ENCODE measurements around the gene AFDN.

The AFDN gene

GRCh38 chr6:168007592-168008338 is 181.1 kb downstream of the AFDN start:
- no peak for DNase-seq

DNA sequence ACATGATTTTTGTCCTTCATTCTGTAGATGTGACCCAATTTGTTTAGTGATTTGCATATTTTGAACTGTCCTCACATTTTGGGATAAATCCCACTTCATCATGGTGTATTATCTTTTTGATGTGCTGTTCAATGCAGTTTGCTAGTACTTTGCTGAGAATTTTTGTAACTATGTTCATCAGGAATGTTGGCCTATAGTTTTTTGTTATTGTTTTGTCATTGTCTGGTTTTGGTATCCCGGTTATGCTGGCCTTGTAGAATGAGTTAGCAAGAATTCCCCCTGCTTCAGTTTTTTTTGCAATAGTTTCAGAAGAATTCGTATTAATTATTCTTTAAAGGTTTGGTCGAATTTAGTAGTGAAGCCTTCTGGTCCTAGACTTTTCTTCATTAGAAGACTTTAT is 182.6 kb downstream of the AFDN start:
- no peak for DNase-seq

GRCh38 chr6:168011291-168011690 is 184.6 kb downstream of the AFDN start:
- no peak for DNase-seq

- DNase-seq, result no peak
These were observed 185.9 kb downstream of the AFDN start for GRCh38 chr6:168012431-168013249.

- DNase-seq, result no peak
These were observed 186.7 kb downstream of the AFDN start for GRCh38 chr6:168013250-168013915.

DNA sequence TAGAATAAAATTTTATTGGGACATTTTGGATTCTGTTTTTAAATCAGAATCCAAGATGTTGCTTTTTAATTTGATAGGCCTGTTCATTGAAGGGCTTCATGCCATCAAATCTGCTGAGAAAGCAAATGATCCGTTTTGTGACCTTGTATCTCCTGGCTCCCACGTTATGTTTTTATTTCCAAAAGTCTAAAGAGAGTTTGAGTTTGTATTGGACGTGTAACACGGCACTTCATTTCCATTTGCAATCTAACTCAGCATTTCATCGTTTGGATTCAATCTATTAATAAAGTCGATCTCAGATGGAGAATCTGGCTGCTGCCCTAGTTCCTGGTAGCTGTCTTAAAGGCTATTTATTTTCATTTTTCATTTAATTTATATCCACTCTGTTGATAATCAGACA is 187.7 kb downstream of the AFDN start:
- DNase-seq, result no peak

DNA sequence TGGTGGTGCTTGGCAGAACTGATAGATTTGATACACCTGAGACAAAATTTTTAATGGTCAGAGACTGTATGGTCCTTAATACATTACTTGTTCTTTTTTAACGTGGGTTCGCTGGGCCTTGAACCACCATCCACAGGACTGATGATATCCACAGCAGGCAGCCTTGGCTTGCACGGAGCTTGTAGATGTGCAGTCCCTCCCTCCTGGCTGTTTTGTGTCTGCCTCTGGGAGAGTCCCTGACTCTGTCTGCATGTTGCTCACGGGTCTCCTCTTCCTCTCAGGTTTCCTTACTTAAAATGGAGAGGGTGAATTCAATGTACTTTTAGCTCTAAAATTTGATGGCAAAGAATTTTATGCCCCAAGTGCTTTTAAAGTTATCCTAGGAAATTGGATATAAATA is 188.3 kb downstream of the AFDN start:
- no peak for DNase-seq

DNA sequence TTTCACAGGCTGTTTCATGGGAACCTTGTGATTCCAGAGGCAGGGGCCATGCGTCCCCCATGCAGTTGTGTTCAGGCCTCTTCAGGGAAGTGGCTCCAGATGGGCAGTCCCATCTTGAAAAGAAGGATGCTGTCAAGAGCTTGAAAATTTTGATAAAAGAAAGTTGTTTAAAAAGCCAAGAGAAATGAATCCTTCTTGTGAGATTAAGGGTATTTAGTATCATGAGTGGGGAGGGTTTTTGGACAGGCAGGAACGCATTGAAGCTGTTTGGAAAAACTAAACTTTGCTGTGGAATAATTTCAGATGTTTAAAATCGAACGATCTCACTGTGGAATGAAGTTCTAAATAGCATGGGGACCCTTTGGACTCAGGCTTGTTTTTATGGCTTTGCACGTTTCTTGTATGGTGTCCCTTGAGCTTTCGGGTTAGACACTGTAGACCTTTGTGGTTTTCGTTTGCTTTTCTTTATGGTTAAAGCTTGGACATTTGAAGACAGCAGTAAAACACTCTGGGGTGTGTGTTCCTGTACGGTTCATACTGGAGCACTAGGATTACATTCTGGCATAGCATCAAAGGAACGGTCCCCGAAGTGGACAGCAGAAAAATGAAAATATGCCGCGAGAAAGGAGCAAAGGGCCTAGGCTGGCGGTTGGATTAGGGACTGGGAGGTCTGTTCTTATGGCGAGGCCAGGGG is 188.9 kb downstream of the AFDN start:
- no peak for DNase-seq

GRCh38 chr6:168016176-168016620 is 189.5 kb downstream of the AFDN start:
- no peak for DNase-seq

DNA sequence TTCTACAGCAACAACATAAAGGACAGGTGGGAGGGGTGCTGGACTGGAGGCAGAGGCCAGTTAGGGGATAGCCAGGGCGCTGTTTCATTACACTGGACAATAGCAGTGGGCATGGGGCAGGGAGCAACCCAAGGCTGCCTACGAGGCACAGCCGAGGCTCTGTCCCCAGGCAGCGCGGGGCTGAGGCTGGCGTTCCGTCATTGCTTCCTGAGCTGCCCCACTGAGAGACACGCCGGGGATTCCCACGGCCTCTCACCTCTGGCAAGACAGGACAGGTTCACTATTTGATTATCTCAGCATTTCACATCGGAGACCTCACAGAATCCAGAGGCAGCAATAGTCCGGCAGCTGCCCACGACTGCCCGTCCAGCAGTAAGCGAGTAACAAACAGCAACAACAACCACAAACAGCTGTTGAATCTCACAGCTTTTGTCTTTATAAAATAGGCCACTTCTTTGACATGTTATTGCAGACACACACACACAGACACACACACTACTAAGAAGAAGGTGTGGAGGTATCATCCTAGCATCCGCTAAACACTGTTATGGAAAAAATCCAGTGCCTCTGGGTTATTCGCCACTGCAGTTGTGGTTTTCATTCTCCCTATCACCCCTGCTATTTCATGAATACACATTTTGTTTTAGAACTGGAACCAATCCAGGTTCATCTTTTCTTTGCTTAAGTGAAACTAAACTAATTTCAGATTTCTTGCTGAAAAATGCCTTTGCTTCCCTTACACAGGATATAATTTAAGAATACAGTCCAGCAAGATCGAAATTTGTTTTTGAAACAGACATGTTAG is 190.2 kb downstream of the AFDN start:
- no peak for DNase-seq

GRCh38 chr6:168017629-168018028 is 190.9 kb downstream of the AFDN start:
- no peak for DNase-seq

DNA sequence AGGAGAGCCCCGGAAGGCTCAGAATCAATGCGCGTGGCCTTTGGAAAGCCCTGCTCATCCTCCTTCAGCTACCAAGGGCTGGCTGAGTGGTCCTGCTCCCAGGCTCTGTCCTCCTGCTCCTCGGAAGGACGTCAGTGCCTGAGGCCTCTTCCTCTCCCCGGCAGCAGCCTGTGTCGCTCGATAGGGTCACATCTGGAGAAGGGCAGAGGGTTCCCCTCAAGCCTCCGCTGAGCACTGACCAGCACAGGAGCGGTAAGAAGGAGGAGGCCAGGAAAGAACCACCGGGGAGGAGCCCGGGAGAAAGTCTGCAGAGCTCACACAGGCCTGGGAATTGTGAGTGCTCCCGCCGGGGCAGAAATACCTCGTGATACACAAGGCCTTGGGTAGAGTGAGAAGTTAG is 192.0 kb downstream of the AFDN start:
- DNase-seq, result no peak

DNA sequence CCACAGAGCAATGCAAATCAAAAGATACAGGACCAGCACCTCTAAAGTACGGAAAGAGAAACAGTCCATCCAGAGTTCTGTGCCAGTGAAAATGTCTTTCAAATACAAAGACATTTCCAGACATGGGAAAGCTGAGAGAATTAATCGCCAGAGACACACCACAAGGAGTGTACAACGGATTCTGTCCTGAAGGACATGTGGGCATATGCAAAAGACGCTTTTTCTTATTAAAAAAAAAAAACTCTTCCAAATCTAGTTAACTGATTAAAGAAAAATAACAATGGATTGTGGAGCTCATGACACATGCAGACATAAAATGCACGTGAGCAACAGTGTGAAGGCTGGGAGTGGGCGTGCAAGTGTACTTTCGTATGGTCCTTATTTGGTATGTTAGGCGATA is 193.5 kb downstream of the AFDN start:
- DNase-seq, result no peak

GRCh38 chr6:168021581-168021980 is 194.9 kb downstream of the AFDN start:
- no peak for DNase-seq

Data from C1 segment of cervical spinal cord (tissue), 14 donors.